Smooth muscle cell (in vitro differentiated cells): ENCODE results near the gene SPAG5. TPM values are rescaled to one million over a fixed set of nuclear protein-coding genes. Genes with fewer than 3 reads are reported as not detected.

ENCODE experiments used
- DNase-seq: peaks from one replicate; lab custom pipeline; 2025; ENCODE audit not compliant: unreplicated experiment; lab: John Stamatoyannopoulos, UW
- H2AFZ ChIP-seq: fragments of 200-600 bp; sonication (generic); 2 replicates; pipeline ENCODE4 v1.6.0; 2016; ENCODE audit warnings: antibody characterized with exemption, low read depth, mild to moderate bottlenecking
- H3F3A ChIP-seq: fragments of 200-600 bp; sonication (generic); 2 replicates; pipeline ENCODE4 v1.6.0; 2017; ENCODE audit warnings: antibody characterized with exemption, low read depth
- H3K27ac ChIP-seq: fragments of 200-600 bp; sonication (generic); 2 replicates; pipeline ENCODE4 v1.5.1; 2016; ENCODE audit warnings: low read depth, mild to moderate bottlenecking
- H3K27me3 ChIP-seq: fragments of 200-600 bp; sonication (generic); 2 replicates; pipeline ENCODE4 v1.6.1; 2016; ENCODE audit warnings: low read depth, mild to moderate bottlenecking
- H3K36me3 ChIP-seq: fragments of 200-600 bp; sonication (generic); 2 replicates; pipeline ENCODE4 v1.5.1; 2016; ENCODE audit warnings: low read depth
- H3K4me1 ChIP-seq: fragments of 200-600 bp; sonication (generic); 2 replicates; pipeline ENCODE4 v1.5.1; 2016; ENCODE audit warnings: low read depth
- H3K4me2 ChIP-seq: fragments of 200-600 bp; sonication (generic); 2 replicates; pipeline ENCODE4 v1.6.0; 2016; ENCODE audit warnings: mild to moderate bottlenecking
- H3K4me3 ChIP-seq: fragments of 200-600 bp; sonication (generic); 2 replicates; pipeline ENCODE4 v1.5.1; 2016; ENCODE audit warnings: mild to moderate bottlenecking
- H3K79me2 ChIP-seq: fragments of 200-600 bp; sonication (generic); 2 replicates; pipeline ENCODE4 v1.6.0; 2016; ENCODE audit warnings: low read depth, mild to moderate bottlenecking
- H3K9ac ChIP-seq: fragments of 200-600 bp; sonication (generic); 2 replicates; pipeline ENCODE4 v1.6.0; 2016; ENCODE audit warnings: low read depth
- H3K9me3 ChIP-seq: fragments of 200-600 bp; sonication (generic); replicated peaks from 2 replicates; pipeline ENCODE4 v1.5.1; 2016; ENCODE audit warnings: low read depth
- H4K20me1 ChIP-seq: fragments of 200-600 bp; sonication (generic); 2 replicates; pipeline ENCODE4 v1.6.0; 2016; ENCODE audit warnings: low read depth
- CTCF ChIP-seq: fragments of 200-600 bp; sonication (generic); IDR thresholded peaks from 2 replicates; pipeline ENCODE4 v1.5.1; 2017; ENCODE audit warnings: borderline replicate concordance, mild to moderate bottlenecking, antibody characterized with exemption; ENCODE audit not compliant: insufficient read depth, poor library complexity, severe bottlenecking
- WGBS: methylation state at CpG from one replicate; pipeline ENCODE4 v1.1.7; 2016; ENCODE audit warnings: low lambda C conversion rate; 5-methylcytosine and 5-hydroxymethylcytosine counted together
- polyA plus RNA-seq: library from polyadenylated mRNA; unstranded; fragments of >200 nt; fragmentation: Nextera tagmentation; extraction: Ambion mirVana; gene quantifications from 2 replicates; pipeline ENCODE4 v1.2.1, GENCODE V29; 2016
- total RNA-seq: library from RNA; depleted of rRNA; stranded (reverse); fragments of >200 nt; gene quantifications from 2 replicates; pipeline ENCODE4 v1.2.3, GENCODE V29; 2014

SPAG5 gene
- 13.9 and 21.3 TPM in 2 replicates for total RNA-seq
- 19.8 and 23.7 TPM in 2 replicates for polyA plus RNA-seq

GRCh38 chr17:28598799-28599310 lies at the start of gene SPAG5:
Gene SPAG5, minus strand, starts transcription at chr17:28599025. Its CDS starts 79 bp downstream, at chr17:28598946.
- H3K9ac ChIP-seq = peak within 1 kb of the TSS; percentile 92
- H3K4me1 ChIP-seq = peaks cover 12% of the 10 kb centered on the region
- no peak for TF ChIP-seq CTCF
- H4K20me1 ChIP-seq = no peaks in the 10 kb centered on the region
- peak within 1 kb of the TSS; percentile 85 for H3K4me2 ChIP-seq
- peak within 1 kb of the TSS; percentile 74 for H3K4me3 ChIP-seq
- peaks cover 9% of the 10 kb centered on the region for H3F3A ChIP-seq
- under 1% methylated on average over 44 of the region's 44 CpGs for WGBS
- no peaks in the 10 kb centered on the region for H3K27me3 ChIP-seq
- peak within 1 kb of the TSS; percentile 78 for H2AFZ ChIP-seq
- DNase-seq = peak; percentile 82
- no peaks in the 10 kb centered on the region for H3K9me3 ChIP-seq
- H3K27ac ChIP-seq = peak within 1 kb of the TSS; percentile 92
- no peaks in the 10 kb centered on the region for H3K36me3 ChIP-seq
- peaks cover 7% of the 10 kb centered on the region for H3K79me2 ChIP-seq

GRCh38 chr17:28646039-28646754 lies 47.4 kb upstream of the SPAG5 start:
- peak overlapping the region; percentile 92 for H3K4me2 ChIP-seq
- no peak for DNase-seq
- H3K4me1 ChIP-seq = peaks cover 7% of the 10 kb centered on the region
- TF ChIP-seq CTCF = no peak
- peaks cover 19% of the 10 kb centered on the region for H3F3A ChIP-seq
- H4K20me1 ChIP-seq = peaks cover 10% of the 10 kb centered on the region
- H3K27ac ChIP-seq = peak overlapping the region; percentile 59
- H3K9ac ChIP-seq = no peak overlapping the region
- H3K9me3 ChIP-seq = no peaks in the 10 kb centered on the region
- no peak overlapping the region for H3K4me3 ChIP-seq
- peaks cover 26% of the 10 kb centered on the region for H3K79me2 ChIP-seq
- H3K36me3 ChIP-seq = peaks cover under 1% of the 10 kb centered on the region
- WGBS = 86% methylated on average over 12 of the region's 12 CpGs
- H3K27me3 ChIP-seq = no peaks in the 10 kb centered on the region
- H2AFZ ChIP-seq = no peak overlapping the region

GRCh38 chr17:28645576-28645939 lies 46.7 kb upstream of the SPAG5 start:
- Histone ChIP-seq H4K20me1 (peaks cover 10% of the 10 kb centered on the region), H3K9ac (peak overlapping the region; percentile 71), H2AFZ (peak overlapping the region; percentile 71), H3F3A (peaks cover 19% of the 10 kb centered on the region), H3K4me1 (peaks cover 7% of the 10 kb centered on the region), H3K79me2 (peaks cover 26% of the 10 kb centered on the region), H3K27me3 (no peaks in the 10 kb centered on the region), H3K36me3 (peaks cover 6% of the 10 kb centered on the region), H3K4me3 (peak overlapping the region; percentile 85), H3K9me3 (no peaks in the 10 kb centered on the region), H3K27ac (peak overlapping the region; percentile 44), H3K4me2 (peak overlapping the region; percentile 92)
- no peak for DNase-seq
- WGBS = 76% methylated on average over 8 of the region's 8 CpGs
- no peak for TF ChIP-seq CTCF
